NCI-H2029 (cell line): ENCODE measurements around the gene OR2T1.
"Not testable (repeated sequence)": the region's sequence is repeated elsewhere in the genome, so short reads cannot be mapped to it uniquely, and the experiment has no call there.

Experiments used
- DNase-seq: peaks from one replicate; lab custom pipeline; 2025; lab: John Stamatoyannopoulos, UW

OR2T1 gene

GRCh38 chr1:248402748-248403147 is at the start of gene OR2T1:
Gene OR2T1, plus strand, starts transcription at chr1:248403048. Its CDS starts 3,100 bp downstream, at chr1:248406148.
- DNase-seq = no peak

DNA sequence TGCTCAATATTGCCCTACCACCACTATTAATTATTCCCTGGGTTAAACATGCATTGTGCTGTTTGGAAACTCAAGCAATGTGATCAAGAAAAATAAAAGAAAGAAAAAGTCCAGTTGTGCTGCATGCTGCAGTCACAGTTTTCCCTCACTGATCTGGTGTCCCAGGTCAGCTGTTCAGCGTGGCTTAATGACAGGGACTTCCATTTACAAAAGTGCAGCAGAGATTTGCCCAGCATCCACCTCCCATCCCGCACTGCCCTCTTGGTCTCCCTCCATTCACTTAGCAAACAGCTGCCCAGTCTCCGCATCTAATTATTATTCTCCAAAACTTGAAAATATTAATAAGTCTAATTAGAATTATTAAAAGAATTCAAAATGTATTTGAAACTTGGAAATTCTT is 43.4 kb upstream of the OR2T1 start:
- no peak for DNase-seq

DNA sequence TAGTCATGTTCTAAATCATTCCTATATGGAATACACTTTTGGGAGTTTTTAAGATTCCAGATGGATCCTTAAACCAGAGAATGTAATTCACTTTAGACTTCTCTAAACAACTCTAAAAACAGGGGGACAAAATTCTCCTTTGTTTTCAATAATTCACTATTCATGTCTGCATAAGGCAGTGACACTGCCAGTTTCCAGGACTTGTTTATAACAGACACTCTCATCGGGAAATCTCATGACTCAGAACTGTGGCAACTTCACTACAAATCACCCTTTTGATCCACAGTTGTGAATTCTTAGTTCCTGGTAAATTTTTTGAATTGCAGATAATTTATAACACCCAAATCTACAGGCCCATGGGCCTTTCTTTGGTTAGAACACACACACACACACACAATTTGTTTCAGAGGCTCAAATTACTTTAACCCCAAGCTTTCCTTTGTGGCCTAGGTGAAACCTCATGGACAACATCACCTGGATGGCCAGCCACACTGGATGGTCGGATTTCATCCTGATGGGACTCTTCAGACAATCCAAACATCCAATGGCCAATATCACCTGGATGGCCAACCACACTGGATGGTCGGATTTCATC is 41.6 kb upstream of the OR2T1 start, which contains the start of gene OR2T4:
Gene OR2T4 (plus strand): TSS at position 545 of the 595 bp plus-strand sequence. CDS start 0 bp downstream, at position 545.
- DNase-seq = no peak

- no peak for DNase-seq
Measured at GRCh38 chr1:248366609-248367008, 36.2 kb upstream of the OR2T1 start.

- no peak for DNase-seq
Measured at GRCh38 chr1:248372394-248372793, 30.5 kb upstream of the OR2T1 start.

GRCh38 chr1:248373761-248374160 is 29.1 kb upstream of the OR2T1 start:
- DNase-seq = no peak

- no peak for DNase-seq
Measured at GRCh38 chr1:248375446-248375845, 27.4 kb upstream of the OR2T1 start, which contains the start of gene OR2T6. Gene OR2T6, plus strand, starts transcription at chr1:248375746. Its CDS starts 11,863 bp downstream, at chr1:248387609.

GRCh38 chr1:248376916-248377315 is 25.9 kb upstream of the OR2T1 start:
- no peak for DNase-seq

- DNase-seq = no peak
Measured at GRCh38 chr1:248380854-248381253, 22.0 kb upstream of the OR2T1 start.

GRCh38 chr1:248388426-248388825 is 14.4 kb upstream of the OR2T1 start:
- no peak for DNase-seq

DNA sequence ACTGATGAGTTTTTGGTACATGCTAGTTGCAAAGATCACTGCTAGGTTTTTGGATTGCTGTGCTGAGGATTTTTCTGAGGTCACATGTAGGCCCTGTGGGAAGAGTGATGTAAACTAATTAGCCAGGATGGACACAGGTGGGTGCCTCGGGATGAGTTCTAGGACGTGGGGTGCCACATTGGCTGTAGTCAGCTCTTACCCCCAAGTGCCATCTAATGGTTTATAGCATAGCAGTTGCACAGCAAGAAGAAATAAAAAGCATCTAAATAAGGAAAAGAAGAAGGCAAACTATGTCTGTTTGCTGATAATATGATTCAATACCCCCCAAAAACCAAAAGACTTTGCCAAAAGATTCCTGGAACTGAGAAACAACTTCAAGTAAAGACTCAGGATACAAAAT is 9.8 kb upstream of the OR2T1 start:
- DNase-seq = no peak

- DNase-seq = no peak
Measured at GRCh38 chr1:248404024-248404423, 1.2 kb downstream of the OR2T1 start.

GRCh38 chr1:248406721-248407692 is 4.2 kb downstream of the OR2T1 start:
- DNase-seq = no peak

- DNase-seq = no peak
Measured at GRCh38 chr1:248416226-248416625, 13.4 kb downstream of the OR2T1 start.

GRCh38 chr1:248417854-248418253 is 15.0 kb downstream of the OR2T1 start:
- DNase-seq = no peak

DNA sequence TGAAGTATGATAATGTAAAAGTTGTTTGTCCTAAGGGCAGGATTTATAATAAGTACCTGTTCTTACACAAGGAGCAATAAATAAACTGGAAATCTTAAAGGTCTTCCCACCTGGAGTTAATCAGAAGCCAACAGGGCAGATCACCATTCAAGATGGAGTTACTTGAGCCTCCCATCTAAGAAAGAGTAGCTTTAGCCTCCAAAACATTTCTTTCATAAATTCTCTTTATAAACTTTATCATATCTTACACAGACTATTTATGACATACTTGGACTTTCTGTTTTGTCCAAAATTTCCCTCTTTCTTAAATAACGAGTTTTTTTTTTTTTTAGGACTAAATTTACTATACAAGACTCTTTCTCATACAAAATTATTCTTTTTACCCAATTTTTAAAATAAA is 18.5 kb downstream of the OR2T1 start:
- no peak for DNase-seq

DNA sequence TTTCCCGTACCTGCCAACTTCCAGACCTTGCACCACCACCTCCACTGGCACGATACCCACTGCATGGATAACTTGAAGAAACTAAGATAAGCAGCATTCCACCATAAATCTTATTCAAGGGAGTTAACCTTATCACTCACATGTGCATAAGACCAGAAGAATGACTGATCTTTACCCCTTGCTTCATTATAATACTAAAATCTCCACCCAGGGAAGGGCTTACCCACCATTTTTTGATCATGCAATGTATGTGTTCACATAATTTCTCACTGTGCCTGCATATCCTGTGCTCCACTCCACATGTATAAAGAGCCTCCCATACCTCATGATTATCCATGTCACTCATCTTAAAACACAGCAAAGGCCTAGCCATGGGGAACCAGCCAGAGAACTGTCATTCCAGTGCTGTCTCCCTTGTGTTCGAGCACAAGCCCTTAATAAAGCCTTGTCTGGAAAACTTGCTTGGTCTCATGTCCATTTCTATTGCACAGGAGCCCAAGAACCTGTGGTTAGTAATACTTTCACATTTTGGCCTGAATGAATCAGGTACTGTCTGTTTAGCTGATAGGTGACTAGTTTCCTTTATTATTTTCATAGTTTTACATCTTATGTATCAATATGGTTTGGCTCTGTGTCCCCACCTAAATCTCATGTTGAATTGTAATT is 24.8 kb downstream of the OR2T1 start:
- not testable (repeated sequence) for DNase-seq

- not testable (repeated sequence) for DNase-seq
Measured at GRCh38 chr1:248428192-248428533, 25.3 kb downstream of the OR2T1 start.

- DNase-seq = not testable (repeated sequence)
Measured at GRCh38 chr1:248431683-248432082, 28.8 kb downstream of the OR2T1 start.

DNA sequence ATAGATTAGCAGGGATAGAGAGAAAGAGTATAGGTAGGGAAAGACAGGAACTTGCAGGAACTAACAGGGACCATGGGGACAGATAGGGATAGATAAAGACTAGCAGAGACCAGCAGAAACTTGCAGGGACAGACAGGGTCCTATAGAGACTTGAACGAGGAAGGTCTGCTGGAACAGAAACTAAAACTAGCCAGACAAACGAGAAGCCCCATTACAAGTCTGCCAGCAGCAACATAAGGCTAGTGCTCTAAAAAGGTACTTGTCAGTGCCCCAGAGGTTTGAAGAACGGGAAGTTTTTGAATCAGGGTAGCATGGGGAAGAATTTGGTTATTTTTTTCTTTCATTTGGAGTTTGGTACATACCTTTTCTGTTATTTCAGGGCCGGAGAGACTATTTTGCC is 29.4 kb downstream of the OR2T1 start:
- DNase-seq = not testable (repeated sequence)

- DNase-seq = not testable (repeated sequence)
Measured at GRCh38 chr1:248433811-248434415, 31.1 kb downstream of the OR2T1 start.

DNA sequence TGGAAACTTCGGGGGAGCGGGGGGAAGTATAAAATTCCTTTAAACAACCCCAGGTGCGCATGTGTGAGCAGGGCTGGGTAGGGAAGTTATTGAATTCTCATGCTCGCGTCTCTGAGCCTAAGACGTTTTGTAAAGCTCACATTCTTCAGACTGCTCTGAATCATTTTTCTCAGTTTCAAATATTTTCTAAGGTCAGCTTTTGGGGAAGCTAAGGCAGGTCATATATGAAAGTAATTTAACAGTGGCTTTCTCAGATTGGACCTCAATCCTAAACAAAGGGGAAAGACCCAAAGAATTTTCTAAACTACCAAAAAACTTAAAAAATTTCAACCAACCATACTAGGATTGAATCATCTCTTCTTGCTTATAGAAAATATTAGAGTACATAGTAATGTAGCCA is 32.1 kb downstream of the OR2T1 start:
- not testable (repeated sequence) for DNase-seq
